MCF 10A (cell line): ENCODE data around the gene TRAF3IP1. TPM values are rescaled to one million over a fixed set of nuclear protein-coding genes. Genes with fewer than 3 reads are reported as not detected.
A peak's percentile ranks its signal among the peaks of the same experiment; 100 is the strongest.
"Not testable (repeated sequence)": the region's sequence is repeated elsewhere in the genome, so short reads cannot be mapped to it uniquely, and the experiment has no call there.

Experiments
- BruUV-seq: library from RNA; stranded (reverse); fragments of 400-500 nt; replicated peaks from 2 replicates; lab custom pipeline; 2021; lab: Mats Ljungman, UMichigan
- CTCF ChIA-PET: fragments of 300-600 bp; sonication (Branson Sonifier 250); formaldehyde crosslinking; extraction: SDS; loops from one replicate; lab custom pipeline; 2021; ENCODE audit warnings: antibody characterized with exemption, inconsistent platforms; lab: Yijun Ruan, JAX
- POLR2A ChIA-PET: fragments of 300-600, 350-650 bp; sonication (Branson Sonifier 250); formaldehyde crosslinking; extraction: SDS; loops from one replicate; lab custom pipeline; 2020; ENCODE audit warnings: antibody characterized with exemption, inconsistent platforms; lab: Yijun Ruan, JAX
- DNase-seq: peaks from one replicate; pipeline ENCODE4 v3.0.0-alpha.2; 2018; ENCODE audit not compliant: unreplicated experiment
- H3K27ac Mint-ChIP-seq: one replicate; pipeline ENCODE4 v1.8.0; 2022; ENCODE audit warnings: mild to moderate bottlenecking, low read depth, mixed read lengths; ENCODE audit not compliant: unreplicated experiment
- H3K27me3 Mint-ChIP-seq: one replicate; pipeline ENCODE4 v1.8.0; 2022; ENCODE audit warnings: mixed read lengths; ENCODE audit not compliant: insufficient read depth, unreplicated experiment
- H3K36me3 Mint-ChIP-seq: one replicate; pipeline ENCODE4 v1.8.0; 2022; ENCODE audit warnings: mild to moderate bottlenecking, moderate library complexity, mixed read lengths; ENCODE audit not compliant: insufficient read depth, unreplicated experiment
- H3K4me1 Mint-ChIP-seq: one replicate; pipeline ENCODE4 v1.8.0; 2022; ENCODE audit warnings: mixed read lengths; ENCODE audit not compliant: insufficient read depth, unreplicated experiment
- H3K4me3 Mint-ChIP-seq: one replicate; pipeline ENCODE4 v1.8.0; 2022; ENCODE audit warnings: mild to moderate bottlenecking, moderate library complexity, mixed read lengths; ENCODE audit not compliant: unreplicated experiment
- H3K9me3 Mint-ChIP-seq: one replicate; pipeline ENCODE4 v1.8.0; 2022; ENCODE audit warnings: mixed read lengths; ENCODE audit not compliant: unreplicated experiment
- intact Hi-C: fragments of 100-400 bp; cut with micrococcal nuclease; formaldehyde crosslinking; loops from 2 replicates; pipeline ENCODE4 v1.14.1; 2022
- total RNA-seq: library from RNA; stranded (reverse); gene quantifications from 2 replicates; pipeline ENCODE4 v1.2.3, GENCODE V29; 2022
- TF ChIP-seq, protein P1 (sequence below): fragments of 200-600 bp; IDR thresholded peaks from one replicate; pipeline ENCODE4 v1.8.0; 2022; ENCODE audit warnings: antibody characterized with exemption, mild to moderate bottlenecking; ENCODE audit not compliant: unreplicated experiment

Gene TRAF3IP1
- total RNA-seq, 1 experiment from 2014 or later, result 19.1 TPM

DNA sequence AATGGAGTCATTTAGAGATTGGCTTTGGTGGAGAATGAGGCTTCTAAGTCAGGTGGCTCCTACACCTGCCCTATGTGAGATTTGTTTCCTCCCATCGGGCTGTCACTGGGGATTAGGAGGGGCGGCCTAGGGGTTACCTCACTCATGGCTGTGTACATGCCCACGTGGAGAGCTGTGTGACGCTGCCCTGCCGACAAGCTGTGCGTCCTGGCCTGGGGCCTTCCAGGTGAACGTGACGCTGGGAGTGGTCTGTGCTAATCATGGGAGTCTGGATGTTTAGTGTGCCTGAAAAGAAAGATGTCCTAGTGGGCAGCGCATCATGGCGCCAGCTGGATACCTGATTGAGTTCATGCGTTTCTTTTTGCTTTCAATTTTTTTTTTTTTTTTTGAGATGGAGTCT lies 120.4 kb downstream of the TRAF3IP1 start:
- peaks cover 69% of the 10 kb centered on the region for H3K36me3 Mint-ChIP-seq
- H3K27ac Mint-ChIP-seq, result peak overlapping the region; percentile 99
- DNase-seq, result no peak
- no TSS peak for BruUV-seq
- H3K4me3 Mint-ChIP-seq, result peak overlapping the region; percentile 54
- TF ChIP-seq, protein P1, sequence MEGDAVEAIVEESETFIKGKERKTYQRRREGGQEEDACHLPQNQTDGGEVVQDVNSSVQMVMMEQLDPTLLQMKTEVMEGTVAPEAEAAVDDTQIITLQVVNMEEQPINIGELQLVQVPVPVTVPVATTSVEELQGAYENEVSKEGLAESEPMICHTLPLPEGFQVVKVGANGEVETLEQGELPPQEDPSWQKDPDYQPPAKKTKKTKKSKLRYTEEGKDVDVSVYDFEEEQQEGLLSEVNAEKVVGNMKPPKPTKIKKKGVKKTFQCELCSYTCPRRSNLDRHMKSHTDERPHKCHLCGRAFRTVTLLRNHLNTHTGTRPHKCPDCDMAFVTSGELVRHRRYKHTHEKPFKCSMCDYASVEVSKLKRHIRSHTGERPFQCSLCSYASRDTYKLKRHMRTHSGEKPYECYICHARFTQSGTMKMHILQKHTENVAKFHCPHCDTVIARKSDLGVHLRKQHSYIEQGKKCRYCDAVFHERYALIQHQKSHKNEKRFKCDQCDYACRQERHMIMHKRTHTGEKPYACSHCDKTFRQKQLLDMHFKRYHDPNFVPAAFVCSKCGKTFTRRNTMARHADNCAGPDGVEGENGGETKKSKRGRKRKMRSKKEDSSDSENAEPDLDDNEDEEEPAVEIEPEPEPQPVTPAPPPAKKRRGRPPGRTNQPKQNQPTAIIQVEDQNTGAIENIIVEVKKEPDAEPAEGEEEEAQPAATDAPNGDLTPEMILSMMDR, result no peak
- H3K27me3 Mint-ChIP-seq, result no peaks in the 10 kb centered on the region
- ChIA-PET CTCF (interaction anchor here (0.6 to 1.2 kb wide), 4 partner anchors 27 to 344 kb away, joined by 3 to 5 read pairs (median 4); no protein-coding TSS in a partner anchor), POLR2A (interaction anchor here (0.6 to 3.5 kb wide), 3 partner anchors 51 to 409 kb away, joined by 3 to 35 read pairs (median 3); no protein-coding TSS in a partner anchor)
- H3K4me1 Mint-ChIP-seq, result peaks cover 25% of the 10 kb centered on the region
- H3K9me3 Mint-ChIP-seq, result no peaks in the 10 kb centered on the region
- intact Hi-C loops, result no loop called here

DNA sequence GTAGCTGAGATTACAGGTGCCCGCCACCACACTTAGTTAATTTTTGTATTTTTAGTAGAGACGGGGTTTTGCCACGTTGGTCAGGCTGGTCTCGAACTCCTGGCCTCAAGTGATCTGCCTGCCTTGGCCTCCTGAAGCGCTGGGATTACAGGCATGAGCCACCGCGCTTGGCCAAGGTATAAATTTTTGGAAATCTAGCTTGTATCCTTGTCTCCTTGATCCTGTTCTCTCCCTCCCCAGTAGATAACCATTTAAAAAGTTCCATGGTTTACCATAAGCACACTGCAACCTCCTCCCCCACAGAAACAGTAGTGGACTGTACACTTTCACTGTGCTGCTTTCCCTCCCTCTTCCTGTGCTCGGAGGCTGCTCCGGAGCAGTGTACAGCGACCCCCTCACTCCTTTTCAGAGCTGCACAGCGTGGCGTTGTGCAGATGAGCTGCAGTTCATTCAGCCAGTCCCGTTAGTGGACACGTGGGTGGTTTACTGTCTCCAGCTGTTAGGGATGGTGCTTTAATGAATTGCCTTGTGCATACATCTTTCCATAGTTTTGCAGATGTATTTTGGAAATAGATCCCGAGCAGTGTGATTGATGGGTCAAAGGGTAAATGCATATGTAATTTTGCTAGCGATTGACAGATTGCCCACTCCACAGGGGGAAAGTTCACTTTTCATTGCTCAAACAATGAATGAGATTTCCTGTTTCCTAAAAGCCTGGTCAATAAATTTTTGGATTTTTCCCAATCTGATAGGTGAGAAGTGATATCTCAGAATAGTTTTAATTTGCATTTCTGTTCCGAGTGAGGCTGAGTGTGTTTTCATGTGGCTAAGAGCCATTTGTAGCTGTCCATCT lies 121.2 kb downstream of the TRAF3IP1 start:
- CTCF ChIA-PET, result interaction anchor here (0.6 to 1.2 kb wide), 4 partner anchors 26 to 343 kb away, joined by 3 to 6 read pairs (median 4); no protein-coding TSS in a partner anchor
- H3K27me3 Mint-ChIP-seq, result no peaks in the 10 kb centered on the region
- no peaks in the 10 kb centered on the region for H3K9me3 Mint-ChIP-seq
- H3K36me3 Mint-ChIP-seq, result peaks cover 69% of the 10 kb centered on the region
- H3K4me3 Mint-ChIP-seq, result no peak overlapping the region
- DNase-seq, result no peak
- TF ChIP-seq, protein P1, result no peak
- BruUV-seq, result no TSS peak
- H3K4me1 Mint-ChIP-seq, result peaks cover 25% of the 10 kb centered on the region
- H3K27ac Mint-ChIP-seq, result peak overlapping the region; percentile 99
- POLR2A ChIA-PET, result interaction anchor here (0.6 kb wide), 1 partner anchor 408 kb away, joined by 3 read pairs; no protein-coding TSS in a partner anchor
- intact Hi-C loops, result no loop called here

DNA sequence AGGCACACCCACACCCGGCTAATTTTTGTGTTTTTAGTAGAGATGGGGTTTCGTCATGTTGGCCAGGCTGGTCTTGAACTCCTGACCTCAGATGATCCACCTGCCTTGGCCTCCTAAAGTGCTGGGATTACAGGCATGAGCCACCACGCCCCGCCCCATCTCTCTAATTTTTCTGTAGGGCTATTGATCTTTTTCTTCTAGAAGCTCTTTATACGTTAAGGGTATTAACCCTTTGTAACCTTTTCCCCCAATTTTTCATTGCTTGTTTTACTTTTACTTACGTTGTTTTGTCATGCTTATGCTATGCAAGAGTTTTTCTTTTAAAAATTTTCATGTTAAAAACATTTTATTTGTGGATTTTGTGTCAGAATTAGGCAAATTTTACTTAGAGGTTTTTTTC lies 121.9 kb downstream of the TRAF3IP1 start:
- Mint-ChIP-seq H3K4me1 (peaks cover 25% of the 10 kb centered on the region), H3K27ac (peak overlapping the region; percentile 16), H3K36me3 (peaks cover 69% of the 10 kb centered on the region)
- POLR2A ChIA-PET, H3K27me3 Mint-ChIP-seq, CTCF ChIA-PET, intact Hi-C loops, H3K4me3 Mint-ChIP-seq, H3K9me3 Mint-ChIP-seq, DNase-seq, BruUV-seq: not testable (repeated sequence)

DNA sequence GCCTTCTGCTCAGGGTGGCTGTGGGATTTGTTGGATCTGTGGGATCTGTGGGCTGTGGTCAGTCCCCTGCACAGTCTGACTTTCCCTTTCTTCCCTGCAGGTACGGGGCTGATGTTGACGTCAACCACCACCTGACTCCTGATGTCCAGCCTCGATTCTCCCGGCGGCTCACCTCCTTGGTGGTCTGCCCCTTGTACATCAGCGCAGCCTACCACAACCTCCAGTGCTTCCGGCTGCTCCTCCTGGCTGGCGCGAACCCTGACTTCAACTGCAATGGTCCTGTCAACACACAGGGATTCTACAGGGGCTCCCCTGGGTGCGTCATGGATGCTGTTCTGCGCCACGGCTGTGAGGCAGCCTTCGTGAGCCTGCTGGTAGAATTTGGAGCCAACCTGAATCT lies 123.9 kb downstream of the TRAF3IP1 start:
- no peak for DNase-seq
- ChIA-PET POLR2A (interaction anchor here (0.7 kb wide), 1 partner anchor 123 kb away, joined by 4 read pairs; no protein-coding TSS in a partner anchor), CTCF (no interaction called here)
- Mint-ChIP-seq H3K9me3 (no peaks in the 10 kb centered on the region), H3K27me3 (no peaks in the 10 kb centered on the region), H3K36me3 (peaks cover 61% of the 10 kb centered on the region), H3K4me1 (peaks cover 15% of the 10 kb centered on the region), H3K27ac (no peak overlapping the region), H3K4me3 (no peak overlapping the region)
- intact Hi-C loops, result no loop called here
- no TSS peak for BruUV-seq
- TF ChIP-seq, protein P1, result no peak
